Measurements from ENCODE around the gene PRPH.
"Not testable (repeated sequence)": the region's sequence is repeated elsewhere in the genome, so short reads cannot be mapped to it uniquely, and the experiment has no call there.

The PRPH gene

DNA sequence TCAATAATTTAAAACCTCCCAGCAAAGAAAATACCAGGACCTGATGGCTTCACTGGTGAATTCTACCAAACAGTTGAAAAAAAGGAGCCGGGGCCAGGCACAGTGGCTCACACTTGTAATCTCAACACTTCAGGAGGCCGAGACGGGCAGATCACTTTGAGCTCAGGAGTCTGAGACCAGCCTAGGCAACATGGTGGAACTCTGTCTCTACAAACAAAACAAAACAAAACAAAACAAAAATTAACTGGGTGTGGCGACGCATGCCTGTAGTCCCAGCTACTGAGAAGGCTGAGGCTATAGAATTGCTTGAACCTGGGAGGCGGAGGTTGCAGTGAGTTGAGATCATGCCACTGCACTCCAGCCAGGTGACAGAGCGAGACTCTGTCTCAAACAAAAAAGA, 14.4 kb downstream of the PRPH start:
- Mint-ChIP-seq H3K4me1 (ENCODE audit: low read depth) (no peaks in the 10 kb centered on the region), H3K9me3 (no peaks in the 10 kb centered on the region), H3K36me3 (ENCODE audit: low read depth) (no peaks in the 10 kb centered on the region), H3K27me3 (ENCODE audit: low read depth) (peaks cover 35% of the 10 kb centered on the region), H3K4me3 (no peak overlapping the region), H3K27ac (no peak overlapping the region)

DNA sequence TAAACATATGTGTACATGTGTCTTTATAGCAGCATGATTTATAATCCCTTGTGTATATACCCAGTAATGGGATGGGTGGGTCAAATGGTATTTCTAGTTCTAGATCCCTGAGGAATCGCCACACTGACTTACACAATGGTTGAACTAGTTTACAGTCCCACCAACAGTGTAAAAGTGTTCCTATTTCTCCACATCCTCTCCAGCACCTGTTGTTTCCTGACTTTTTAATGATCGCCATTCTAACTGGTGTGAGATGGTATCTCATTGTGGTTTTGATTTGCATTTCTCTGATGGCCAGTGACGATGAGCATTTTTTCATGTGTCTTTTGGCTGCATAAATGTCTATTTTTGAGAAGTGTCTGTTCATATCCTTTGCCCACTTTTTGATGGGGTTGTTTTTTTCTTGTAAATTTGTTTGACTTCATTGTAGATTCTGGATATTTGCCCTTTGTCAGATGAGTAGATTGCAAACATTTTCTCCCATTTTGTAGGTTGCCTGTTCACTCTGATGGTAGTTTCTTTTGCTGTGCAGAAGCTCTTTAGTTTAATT, 15.6 kb downstream of the PRPH start:
- H3K27ac Mint-ChIP-seq; H3K4me1 Mint-ChIP-seq (ENCODE audit: low read depth); H3K36me3 Mint-ChIP-seq (ENCODE audit: low read depth); H3K9me3 Mint-ChIP-seq; H3K4me3 Mint-ChIP-seq: not testable (repeated sequence)
- peaks cover 31% of the 10 kb centered on the region for H3K27me3 Mint-ChIP-seq (ENCODE audit: low read depth)

- no peaks in the 10 kb centered on the region for H3K4me1 Mint-ChIP-seq (ENCODE audit: low read depth)
- no peaks in the 10 kb centered on the region for H3K9me3 Mint-ChIP-seq
- no peaks in the 10 kb centered on the region for H3K36me3 Mint-ChIP-seq (ENCODE audit: low read depth)
- H3K4me3 Mint-ChIP-seq: no peak overlapping the region
- no peak overlapping the region for H3K27ac Mint-ChIP-seq
- peaks cover 12% of the 10 kb centered on the region for H3K27me3 Mint-ChIP-seq (ENCODE audit: low read depth)
These were observed 19.9 kb downstream of the PRPH start for GRCh38 chr12:49314811-49315210.

DNA sequence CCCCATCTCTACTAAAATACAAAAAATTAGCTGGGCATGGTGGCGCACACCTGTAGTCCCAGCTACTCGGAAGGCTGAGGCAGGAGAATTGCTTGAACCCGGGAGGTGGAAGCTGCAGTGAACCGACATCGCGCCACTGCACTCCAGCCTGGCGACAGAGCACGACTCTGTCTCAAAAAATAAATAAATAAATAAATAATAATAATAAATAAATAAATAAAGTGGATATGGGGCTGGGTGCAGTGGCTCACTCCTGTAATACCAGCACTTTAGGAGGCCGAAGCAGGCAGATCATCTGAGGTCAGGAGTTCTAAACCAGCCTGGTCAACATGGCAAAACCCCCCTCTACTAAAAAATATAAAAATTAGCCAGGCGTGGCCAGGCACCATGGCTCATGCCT, 22.2 kb downstream of the PRPH start:
- not testable (repeated sequence) for H3K9me3 Mint-ChIP-seq; H3K27ac Mint-ChIP-seq; H3K36me3 Mint-ChIP-seq (ENCODE audit: low read depth); H3K4me3 Mint-ChIP-seq; H3K27me3 Mint-ChIP-seq (ENCODE audit: low read depth)
- peaks cover 11% of the 10 kb centered on the region for H3K4me1 Mint-ChIP-seq (ENCODE audit: low read depth)

DNA sequence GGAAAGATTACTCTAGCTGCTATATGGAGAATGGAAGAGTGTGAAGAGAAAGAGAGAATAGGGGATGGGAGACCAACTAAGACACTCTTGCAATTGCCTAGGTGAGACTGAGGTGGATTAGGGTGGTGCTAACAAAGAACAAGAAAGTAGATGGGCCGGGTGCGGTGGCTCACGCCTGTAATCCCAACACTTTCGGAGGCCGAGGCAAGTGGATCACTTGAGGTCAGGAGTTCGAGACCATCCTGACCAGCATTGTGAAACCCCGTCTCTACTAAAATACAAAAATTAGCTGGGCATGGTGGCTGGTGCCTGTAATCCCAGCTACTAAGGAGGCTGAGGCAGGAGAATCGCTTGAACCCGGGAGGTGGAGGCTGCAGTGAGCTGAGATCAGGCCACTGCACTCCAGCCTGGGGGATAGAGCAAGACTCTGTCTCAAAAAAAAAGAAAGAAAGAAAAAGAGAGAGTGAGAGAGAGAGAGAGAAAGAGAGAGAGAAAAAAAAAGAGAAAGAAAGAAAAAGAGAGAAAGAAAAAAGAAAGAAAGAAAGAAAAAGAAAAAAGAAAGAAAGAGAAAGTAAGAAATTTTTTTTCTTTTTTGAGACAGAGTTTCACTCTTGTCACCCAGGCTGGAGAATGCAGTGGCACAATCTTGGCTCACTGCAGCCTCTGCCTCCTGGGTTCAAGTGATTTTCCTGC, 25.6 kb downstream of the PRPH start:
- H3K4me1 Mint-ChIP-seq (ENCODE audit: low read depth): peaks cover 25% of the 10 kb centered on the region
- H3K36me3 Mint-ChIP-seq (ENCODE audit: low read depth); H3K9me3 Mint-ChIP-seq; H3K27me3 Mint-ChIP-seq (ENCODE audit: low read depth): not testable (repeated sequence)
- peak overlapping the region; percentile 45 for H3K4me3 Mint-ChIP-seq
- H3K27ac Mint-ChIP-seq: peak overlapping the region; percentile 44

- H3K36me3 Mint-ChIP-seq (ENCODE audit: low read depth): peaks cover 6% of the 10 kb centered on the region
- H3K27ac Mint-ChIP-seq: peak overlapping the region; percentile 87
- H3K9me3 Mint-ChIP-seq: no peaks in the 10 kb centered on the region
- H3K4me1 Mint-ChIP-seq (ENCODE audit: low read depth): peaks cover 28% of the 10 kb centered on the region
- H3K4me3 Mint-ChIP-seq: peak overlapping the region; percentile 94
- peaks cover 3% of the 10 kb centered on the region for H3K27me3 Mint-ChIP-seq (ENCODE audit: low read depth)
These were observed 27.4 kb downstream of the PRPH start for GRCh38 chr12:49322367-49322707.

DNA sequence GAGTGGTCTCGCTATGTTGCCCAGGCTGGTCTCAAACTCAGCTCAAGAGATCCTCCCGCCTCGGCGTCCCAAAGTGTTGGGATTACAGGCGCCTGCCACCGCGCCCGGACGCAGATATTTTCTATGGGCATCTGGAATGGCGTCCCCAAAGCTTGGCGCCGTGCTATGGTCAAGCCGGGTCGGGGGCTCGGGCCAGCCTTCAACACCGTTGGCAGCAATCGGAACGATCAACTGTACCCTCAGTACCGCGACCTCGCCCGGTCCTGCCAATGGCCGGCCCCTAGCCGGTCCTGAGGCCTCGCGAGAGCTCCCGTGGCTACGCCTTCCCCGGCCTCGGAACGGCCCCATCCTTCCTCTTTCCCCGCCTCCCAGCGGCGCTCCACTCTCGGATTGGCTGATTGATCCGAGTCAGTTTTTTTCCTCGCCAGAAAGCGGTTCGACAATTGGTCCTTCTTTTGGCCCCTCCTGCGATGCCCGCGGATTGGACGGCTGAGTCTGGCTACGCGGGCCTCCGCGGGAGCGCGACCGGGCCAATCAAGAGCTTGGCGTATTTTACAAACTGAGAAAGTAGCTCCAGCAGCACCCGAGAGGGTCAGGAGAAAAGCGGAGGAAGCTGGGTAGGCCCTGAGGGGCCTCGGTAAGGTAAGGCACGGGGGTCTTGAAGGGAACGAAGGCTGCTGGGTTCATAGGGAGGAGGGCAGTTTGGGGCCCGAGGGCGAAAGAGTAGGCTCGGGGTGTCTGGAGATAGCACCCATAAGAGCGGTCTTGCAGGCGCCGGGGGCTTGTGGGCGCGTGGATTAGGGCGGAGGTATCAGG, 28.0 kb downstream of the PRPH start, which contains the start of gene TROAP:
TSS of gene TROAP (plus strand) at position 548 of the 816 bp plus-strand sequence. CDS start 354 bp downstream, outside the sequence.
- peaks cover 28% of the 10 kb centered on the region for H3K4me1 Mint-ChIP-seq (ENCODE audit: low read depth)
- H3K36me3 Mint-ChIP-seq (ENCODE audit: low read depth): peaks cover 10% of the 10 kb centered on the region

GRCh38 chr12:49323524-49324097, 28.7 kb downstream of the PRPH start:
- peak overlapping the region; percentile 94 for H3K4me3 Mint-ChIP-seq
- H3K27ac Mint-ChIP-seq: peak overlapping the region; percentile 87
- H3K27me3 Mint-ChIP-seq (ENCODE audit: low read depth): no peaks in the 10 kb centered on the region
- H3K36me3 Mint-ChIP-seq (ENCODE audit: low read depth): peaks cover 11% of the 10 kb centered on the region
- no peaks in the 10 kb centered on the region for H3K9me3 Mint-ChIP-seq
- peaks cover 28% of the 10 kb centered on the region for H3K4me1 Mint-ChIP-seq (ENCODE audit: low read depth)

More for the DNA sequence above, 28.0 kb downstream of the PRPH start, which contains the start of gene TROAP:
- no peaks in the 10 kb centered on the region for H3K9me3 Mint-ChIP-seq
- H3K4me3 Mint-ChIP-seq: peak within 1 kb of the TSS; percentile 94
- H3K27ac Mint-ChIP-seq: peak within 1 kb of the TSS; percentile 87
- peaks cover 3% of the 10 kb centered on the region for H3K27me3 Mint-ChIP-seq (ENCODE audit: low read depth)

DNA sequence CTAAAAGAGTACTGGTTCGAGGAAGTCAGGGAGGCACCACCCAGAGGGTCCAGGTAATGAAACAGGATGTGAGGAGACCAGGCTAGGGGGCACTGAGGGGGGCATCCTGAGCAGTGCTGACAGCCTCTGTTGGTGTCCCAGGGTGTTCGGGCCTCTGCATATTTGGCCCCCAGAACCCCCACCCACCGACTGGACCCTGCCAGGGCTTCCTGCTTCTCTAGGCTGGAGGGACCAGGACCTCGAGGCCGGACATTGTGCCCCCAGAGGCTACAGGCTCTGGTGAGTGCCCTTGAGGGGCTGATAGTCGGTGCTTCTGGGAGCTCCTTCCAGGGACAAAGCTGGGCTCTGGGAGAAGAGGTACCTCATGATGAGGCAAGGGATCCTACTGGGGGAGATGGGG, 30.7 kb downstream of the PRPH start:
- H3K9me3 Mint-ChIP-seq: no peaks in the 10 kb centered on the region
- H3K4me3 Mint-ChIP-seq: no peak overlapping the region
- peaks cover 25% of the 10 kb centered on the region for H3K4me1 Mint-ChIP-seq (ENCODE audit: low read depth)
- H3K36me3 Mint-ChIP-seq (ENCODE audit: low read depth): peaks cover 19% of the 10 kb centered on the region
- no peak overlapping the region for H3K27ac Mint-ChIP-seq
- H3K27me3 Mint-ChIP-seq (ENCODE audit: low read depth): no peaks in the 10 kb centered on the region

DNA sequence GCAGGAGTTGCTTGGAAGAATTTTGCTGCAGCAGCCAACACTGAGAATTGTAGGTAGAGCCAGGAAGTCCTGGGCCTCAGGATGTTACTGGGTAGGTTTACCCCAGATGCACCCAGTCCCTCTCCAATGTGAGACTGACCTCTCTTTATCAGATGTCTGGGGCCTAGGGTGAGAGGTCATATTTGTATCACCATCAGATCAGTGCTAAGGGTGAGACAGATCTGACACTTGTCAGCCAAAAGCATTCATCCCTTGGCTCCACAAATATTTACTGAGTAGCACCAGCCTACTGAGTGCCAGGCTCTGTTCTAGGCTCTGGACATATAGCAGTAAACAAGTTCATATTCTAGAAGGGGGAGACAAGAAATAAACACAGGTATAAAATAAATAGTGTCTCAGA, 32.4 kb downstream of the PRPH start:
- H3K4me1 Mint-ChIP-seq (ENCODE audit: low read depth): peaks cover 15% of the 10 kb centered on the region
- H3K4me3 Mint-ChIP-seq: no peak overlapping the region
- peaks cover 34% of the 10 kb centered on the region for H3K36me3 Mint-ChIP-seq (ENCODE audit: low read depth)
- H3K27ac Mint-ChIP-seq: no peak overlapping the region
- no peaks in the 10 kb centered on the region for H3K9me3 Mint-ChIP-seq
- peaks cover 9% of the 10 kb centered on the region for H3K27me3 Mint-ChIP-seq (ENCODE audit: low read depth)

DNA sequence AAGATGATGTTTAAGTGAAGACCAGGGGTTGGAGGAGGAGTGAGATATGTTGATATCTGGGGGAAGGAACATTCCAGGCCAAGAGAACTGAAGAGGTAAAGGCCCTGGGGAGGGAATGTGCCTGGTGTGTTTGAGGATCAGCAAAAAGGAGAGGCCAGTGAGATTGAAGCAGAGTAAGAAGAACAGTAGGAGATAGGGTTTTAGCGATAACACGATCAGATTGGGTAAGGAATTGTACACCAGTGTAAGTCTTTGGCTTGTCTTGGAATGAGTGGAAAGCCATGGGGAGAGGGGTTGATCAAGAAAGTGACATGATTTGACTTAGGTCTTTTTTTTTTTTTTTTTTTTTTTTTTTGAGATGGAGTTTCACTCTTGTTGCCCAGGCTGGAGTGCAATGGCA, 32.9 kb downstream of the PRPH start:
- Mint-ChIP-seq H3K4me3 (no peak overlapping the region), H3K27ac (no peak overlapping the region), H3K27me3 (ENCODE audit: low read depth) (peaks cover 14% of the 10 kb centered on the region), H3K9me3 (no peaks in the 10 kb centered on the region), H3K4me1 (ENCODE audit: low read depth) (peaks cover 14% of the 10 kb centered on the region), H3K36me3 (ENCODE audit: low read depth) (peaks cover 34% of the 10 kb centered on the region)

DNA sequence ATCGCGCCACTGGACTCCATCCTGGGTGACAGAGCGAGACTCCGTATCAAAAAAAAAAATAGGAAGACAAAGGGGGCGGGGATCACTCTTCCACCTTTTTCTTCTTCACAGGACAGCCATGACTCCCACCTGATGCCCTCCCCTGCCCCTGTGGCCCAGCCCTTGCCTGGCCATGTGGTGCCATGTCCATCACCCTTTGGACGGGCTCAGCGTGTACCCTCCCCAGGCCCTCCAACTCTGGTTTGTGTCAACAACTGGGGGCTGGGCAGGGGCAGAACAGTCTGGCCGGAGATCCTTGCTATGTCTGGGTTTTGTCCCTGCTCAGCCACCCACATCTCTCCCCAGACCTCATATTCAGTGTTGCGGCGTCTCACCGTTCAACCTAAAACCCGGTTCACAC, 33.9 kb downstream of the PRPH start:
- no peak overlapping the region for H3K4me3 Mint-ChIP-seq
- peaks cover 32% of the 10 kb centered on the region for H3K36me3 Mint-ChIP-seq (ENCODE audit: low read depth)
- H3K27me3 Mint-ChIP-seq (ENCODE audit: low read depth): peaks cover 23% of the 10 kb centered on the region
- H3K9me3 Mint-ChIP-seq: no peaks in the 10 kb centered on the region
- peaks cover 9% of the 10 kb centered on the region for H3K4me1 Mint-ChIP-seq (ENCODE audit: low read depth)
- no peak overlapping the region for H3K27ac Mint-ChIP-seq

- Mint-ChIP-seq H3K36me3 (ENCODE audit: low read depth) (peaks cover 35% of the 10 kb centered on the region), H3K27ac (no peak overlapping the region), H3K27me3 (ENCODE audit: low read depth) (peaks cover 36% of the 10 kb centered on the region), H3K9me3 (no peaks in the 10 kb centered on the region), H3K4me1 (ENCODE audit: low read depth) (peaks cover 8% of the 10 kb centered on the region), H3K4me3 (no peak overlapping the region)
These were observed 35.2 kb downstream of the PRPH start for GRCh38 chr12:49330032-49330619.

- H3K4me1 Mint-ChIP-seq (ENCODE audit: low read depth): peaks cover 12% of the 10 kb centered on the region
- H3K4me3 Mint-ChIP-seq: no peak overlapping the region
- peaks cover 35% of the 10 kb centered on the region for H3K36me3 Mint-ChIP-seq (ENCODE audit: low read depth)
- H3K27ac Mint-ChIP-seq: no peak overlapping the region
- H3K27me3 Mint-ChIP-seq (ENCODE audit: low read depth): peaks cover 43% of the 10 kb centered on the region
- no peaks in the 10 kb centered on the region for H3K9me3 Mint-ChIP-seq
These were observed 35.9 kb downstream of the PRPH start for GRCh38 chr12:49330631-49331379.

All from T-helper 1 cell treated with Interleukin-12 subunit alpha and Interleukin-12 subunit beta and Interleukin-4 antibody, amounts not matched to agents 30 μg/mL and 1 μg/mL, for 36 hours (primary cell).